ENCODE measurements around the gene FNDC10. TPM values are rescaled to one million over a fixed set of nuclear protein-coding genes. Genes with fewer than 3 reads are reported as not detected.

FNDC10 gene
- 0.52 and 0.95 TPM in 2 replicates for total RNA-seq

DNA sequence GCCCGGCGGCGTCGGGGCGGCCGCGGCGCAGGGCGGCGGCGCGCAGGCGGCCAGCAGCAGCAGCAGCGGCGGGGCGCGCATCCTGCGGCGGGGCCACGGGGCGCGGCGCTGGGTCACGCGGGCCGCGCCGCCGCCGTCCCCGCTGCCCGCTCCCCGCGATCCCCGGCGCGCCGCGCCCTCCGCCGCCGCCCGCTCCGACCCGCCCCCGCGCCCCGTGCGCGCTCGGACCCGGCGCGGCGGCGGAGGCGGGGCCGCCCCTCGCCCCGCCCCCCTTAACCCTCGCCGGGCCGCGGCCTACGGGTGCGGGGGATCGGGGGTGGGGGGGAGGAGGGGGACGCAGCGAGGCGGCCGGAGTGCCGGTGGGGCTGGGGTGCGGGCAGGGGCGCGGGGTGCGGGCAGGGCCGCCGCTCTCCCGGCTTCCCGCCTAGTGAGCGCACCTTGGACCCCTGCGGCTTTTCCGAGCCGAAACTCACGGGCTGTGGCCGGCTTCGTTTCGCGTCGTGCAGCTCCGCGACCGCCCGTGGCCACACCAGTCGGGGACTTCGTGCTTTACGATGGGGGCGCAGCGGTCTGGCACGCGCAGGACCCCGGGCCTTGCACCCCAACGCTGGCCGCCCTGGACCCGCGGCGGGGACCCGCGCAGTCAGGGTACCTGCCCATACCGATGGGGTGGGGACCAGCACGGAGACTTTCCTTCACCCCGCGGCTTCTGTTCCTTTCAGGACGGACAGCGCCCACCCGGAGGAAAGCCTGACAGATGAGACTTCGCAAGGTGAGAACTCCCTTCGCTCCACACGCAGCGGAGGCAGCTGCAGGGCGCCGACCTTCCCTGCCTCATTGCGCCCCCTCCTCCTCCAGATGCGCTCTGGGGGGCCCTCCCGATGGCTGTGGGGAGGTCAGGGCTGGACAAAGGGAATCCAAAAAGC, at the start of gene FNDC10:
Gene FNDC10, minus strand, starts transcription at position 201 of the 926 bp plus-strand sequence. Its CDS starts 120 bp downstream, at position 81.

DNA sequence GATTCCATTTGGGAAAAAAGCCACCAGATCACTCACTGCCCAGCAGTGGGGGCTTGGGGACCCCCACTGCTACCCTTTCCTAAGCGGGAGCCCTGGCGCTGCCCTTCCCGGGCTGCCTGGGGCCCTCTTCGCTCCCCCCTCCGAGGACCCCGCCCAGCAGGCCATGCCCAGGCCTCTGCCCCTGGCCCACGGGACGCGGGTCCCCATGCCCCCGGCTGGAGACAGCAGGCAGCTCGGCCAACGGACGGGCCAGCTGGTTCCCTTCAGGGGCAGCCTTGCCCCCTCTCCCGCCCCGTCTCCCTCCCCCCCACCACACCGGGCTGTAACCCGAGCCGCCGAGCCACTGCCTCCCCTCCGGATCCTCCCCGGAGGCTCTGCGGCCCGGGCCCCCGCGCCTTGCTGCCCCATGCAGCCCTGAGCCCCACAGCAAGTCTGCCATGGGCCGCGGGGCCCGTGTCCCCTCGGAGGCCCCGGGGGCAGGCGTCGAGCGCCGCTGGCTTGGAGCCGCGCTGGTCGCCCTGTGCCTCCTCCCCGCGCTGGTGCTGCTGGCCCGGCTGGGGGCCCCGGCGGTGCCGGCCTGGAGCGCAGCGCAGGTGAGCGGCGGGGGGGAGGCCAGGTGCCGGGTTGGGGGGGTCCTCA, 32.0 kb upstream of the FNDC10 start, which contains the start of gene MMP23B:
Gene MMP23B, plus strand, starts transcription at position 392 of the 639 bp plus-strand sequence. Its CDS starts 46 bp downstream, at position 438.

DNA sequence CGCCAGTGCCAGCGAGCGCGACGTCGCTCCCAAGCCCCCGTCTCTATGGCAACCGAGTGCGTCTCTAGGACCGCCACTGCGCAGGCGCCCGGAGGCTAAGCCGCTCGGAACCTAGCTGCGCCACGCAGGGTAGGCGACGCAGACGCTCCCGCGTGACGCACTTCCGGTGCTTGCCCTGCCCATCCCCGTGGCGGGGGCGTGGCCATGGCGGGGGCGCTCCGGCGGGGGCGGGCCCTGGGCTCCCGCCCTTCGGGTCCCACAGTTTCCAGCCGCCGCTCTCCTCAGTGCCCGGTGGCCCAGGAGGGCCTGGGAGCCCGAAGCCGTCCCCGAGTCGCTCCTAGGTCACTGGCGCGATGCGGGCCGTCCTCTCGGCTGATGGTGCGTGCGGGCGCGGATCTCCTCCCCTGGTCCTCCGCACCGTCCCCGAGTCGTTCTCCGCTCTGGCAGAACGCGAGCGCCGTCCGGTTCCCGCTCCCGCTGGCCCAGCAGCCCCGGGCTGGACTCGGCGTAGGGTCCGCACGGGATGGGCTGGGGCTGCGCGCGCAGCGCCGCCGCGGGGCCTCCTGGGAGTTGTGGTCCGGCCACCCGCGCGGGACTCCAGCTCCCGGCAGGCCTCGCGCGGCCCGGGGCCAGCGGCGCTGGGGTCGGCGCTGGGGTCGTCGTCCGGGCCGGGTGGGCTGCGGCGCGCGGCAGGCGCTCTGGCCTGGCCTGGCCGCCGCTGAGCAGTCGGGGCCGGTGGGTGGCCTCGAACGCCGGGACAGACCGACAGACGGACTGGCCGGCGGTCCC, 15.5 kb upstream of the FNDC10 start, which contains the start of gene MIB2:
Gene MIB2, plus strand, starts transcription at position 245 of the 789 bp plus-strand sequence. CDS start 7,953 bp downstream, outside the sequence.

DNA sequence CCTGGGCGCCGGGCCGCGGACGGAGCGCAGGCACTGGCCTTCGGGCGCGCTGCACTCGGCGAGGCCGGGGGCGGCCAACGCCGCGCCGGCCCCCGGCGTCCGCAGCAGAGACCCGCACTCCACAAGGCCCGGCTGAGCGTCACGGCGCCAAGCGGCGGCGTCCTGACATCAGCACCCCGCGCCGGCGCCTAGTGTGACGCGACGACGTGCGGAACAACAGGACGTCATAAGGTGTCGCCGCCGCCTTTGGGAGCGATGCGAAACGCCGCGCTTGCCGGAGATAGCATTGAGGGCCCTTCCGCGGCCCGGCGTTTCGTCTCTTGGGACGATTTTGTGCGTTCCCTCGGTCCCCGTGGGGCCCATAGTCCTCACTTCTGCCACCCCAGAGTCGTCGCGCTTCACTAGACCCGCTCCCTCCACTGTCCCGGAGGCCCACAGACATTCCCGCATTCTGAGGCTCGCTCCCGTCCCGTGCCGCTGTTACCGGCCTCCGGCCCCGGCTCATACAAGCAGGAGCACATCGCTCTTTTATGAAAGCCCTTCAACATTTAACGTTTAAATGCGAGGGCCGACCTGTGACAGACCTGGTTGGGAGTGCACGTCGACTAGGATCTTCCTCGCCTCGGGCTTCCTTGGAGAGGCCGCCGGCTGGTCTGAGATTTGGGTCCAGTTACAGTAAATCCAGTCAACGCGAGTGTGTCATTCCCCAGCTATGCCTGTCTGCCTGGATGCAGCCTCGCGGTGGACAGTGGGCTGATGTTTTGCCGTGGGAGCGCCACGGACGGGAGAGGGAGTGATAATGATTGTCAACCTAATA, 25.0 kb downstream of the FNDC10 start, which contains the start of gene SSU72:
Gene SSU72, minus strand, starts transcription at position 143 of the 817 bp plus-strand sequence. CDS start 306 bp downstream, outside the sequence.

Other genes with a start within 250 kb of the FNDC10 start
- 273 and 326 TPM in 2 replicates for gene MXRA8, start 241.6 kb downstream of the FNDC10 start, total RNA-seq
- gene AURKAIP1, start 224.9 kb downstream of the FNDC10 start, total RNA-seq: 53.0 and 102 TPM in 2 replicates
- gene CCNL2, start 200.8 kb downstream of the FNDC10 start, total RNA-seq: 115 and 141 TPM in 2 replicates
- 86.0 and 91.9 TPM in 2 replicates for gene MRPL20, start 192.8 kb downstream of the FNDC10 start, total RNA-seq
- gene ANKRD65, start 178.9 kb downstream of the FNDC10 start, total RNA-seq: 1.1 and 1.9 TPM in 2 replicates
- 3.4 and 3.9 TPM in 2 replicates for gene VWA1, start 164.4 kb downstream of the FNDC10 start, total RNA-seq
- under 0.01 TPM in 1 of 2 replicates, not detected in the other for gene ATAD3C, start 150.4 kb downstream of the FNDC10 start, total RNA-seq
- 11.7 and 19.3 TPM in 2 replicates for gene ATAD3B, start 128.4 kb downstream of the FNDC10 start, total RNA-seq
- 17.4 and 19.5 TPM in 2 replicates for gene ATAD3A, start 88.0 kb downstream of the FNDC10 start, total RNA-seq
- 3.7 and 5.4 TPM in 2 replicates for gene TMEM240, start 59.5 kb downstream of the FNDC10 start, total RNA-seq
- 35.8 and 43.0 TPM in 2 replicates for gene SSU72, start 25.3 kb downstream of the FNDC10 start, total RNA-seq
- 77.7 and 127 TPM in 2 replicates for gene MIB2, start 15.4 kb upstream of the FNDC10 start, total RNA-seq
- 4.6 and 4.9 TPM in 2 replicates for gene MMP23B, start 32.0 kb upstream of the FNDC10 start, total RNA-seq
- 8.5 and 8.8 TPM in 2 replicates for gene CDK11B, start 58.9 kb upstream of the FNDC10 start, total RNA-seq
- gene SLC35E2B, start 92.7 kb upstream of the FNDC10 start, total RNA-seq: 25.5 and 32.8 TPM in 2 replicates
- gene CDK11A, start 124.2 kb upstream of the FNDC10 start, total RNA-seq: 12.3 and 13.6 TPM in 2 replicates
- gene NADK, start 178.3 kb upstream of the FNDC10 start, total RNA-seq: 27.4 and 30.7 TPM in 2 replicates

Data from bronchial smooth muscle cell (primary cell).